Activated B cell treated with CpG ODN at 0.5 μM for 24 hours (primary cell): ENCODE data around the gene BCAS3. TPM values are rescaled to one million over a fixed set of nuclear protein-coding genes. Genes with fewer than 3 reads are reported as not detected.

Source experiments
- ATAC-seq: fragments of 200-7000 bp; cut with Tn5 transposase; one replicate; pipeline ENCODE4 v1.10.0; 2021; ENCODE audit warnings: low read depth, mild to moderate bottlenecking, moderate library complexity
- CTCF ChIA-PET: fragments of 350-600 bp; sonication (Branson Sonifier 250); formaldehyde crosslinking; loops from one replicate; lab custom pipeline; 2021; ENCODE audit warnings: antibody characterized with exemption; lab: Charles Lee
- POLR2A ChIA-PET: fragments of 350-600 bp; sonication (Branson Sonifier 250); formaldehyde crosslinking; loops from one replicate; lab custom pipeline; 2021; ENCODE audit warnings: antibody characterized with exemption; lab: Charles Lee
- DNase-seq: peaks from one replicate; pipeline ENCODE4 v3.0.0; 2022
- H3K27ac Mint-ChIP-seq: one replicate; pipeline ENCODE4 v1.8.0; 2020; ENCODE audit warnings: mixed read lengths
- H3K27me3 Mint-ChIP-seq: one replicate; pipeline ENCODE4 v1.8.0; 2021; ENCODE audit warnings: mixed read lengths
- H3K36me3 Mint-ChIP-seq: one replicate; pipeline ENCODE4 v1.8.0; 2021; ENCODE audit warnings: low read depth, mixed read lengths
- H3K4me1 Mint-ChIP-seq: one replicate; pipeline ENCODE4 v1.8.0; 2021; ENCODE audit warnings: mixed read lengths
- H3K4me3 Mint-ChIP-seq: one replicate; pipeline ENCODE4 v1.8.0; 2020; ENCODE audit warnings: mild to moderate bottlenecking, mixed read lengths
- H3K9me3 Mint-ChIP-seq: one replicate; pipeline ENCODE4 v1.8.0; 2020; ENCODE audit warnings: mixed read lengths
- intact Hi-C: fragments of 100-400 bp; cut with micrococcal nuclease; formaldehyde crosslinking; loops from one replicate; pipeline ENCODE4 v1.15.1; 2024
- total RNA-seq: library from RNA; stranded (reverse); gene quantifications from 2 replicates; pipeline ENCODE4 v1.2.3, GENCODE V29; 2022
- TF ChIP-seq, protein P1 (sequence below): fragments of 200-600 bp; IDR thresholded peaks from one replicate; pipeline ENCODE4 v1.8.0; 2022; ENCODE audit warnings: antibody characterized with exemption, mild to moderate bottlenecking

BCAS3 gene
- total RNA-seq, 1 donor from 2014 or later, result 37.5 TPM

DNA sequence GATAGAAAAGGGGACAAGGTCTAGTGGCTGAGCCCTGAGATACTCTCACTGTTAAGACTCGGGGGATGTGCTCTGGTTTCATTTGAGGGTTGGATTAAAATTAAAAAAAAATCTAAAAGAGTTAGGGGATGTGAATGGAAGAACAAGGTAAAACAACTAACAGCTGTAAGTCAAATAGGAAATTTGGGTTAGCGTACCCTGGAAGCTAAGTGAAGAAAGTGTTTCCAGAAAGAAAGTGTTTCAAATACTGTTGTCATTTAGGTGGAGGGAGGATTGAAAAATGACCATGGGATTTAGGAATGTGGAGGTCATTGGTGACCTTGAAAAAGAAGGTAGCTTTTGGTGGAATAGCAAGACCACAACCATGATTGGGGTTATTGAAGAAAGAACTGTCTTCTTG is 40.0 kb upstream of the BCAS3 start:
- intact Hi-C loops, result loop anchor here (1.0 to 2.0 kb wide), 3 partner anchors 37 to 216 kb away; partner anchors contain the start of gene PPM1D
- H3K36me3 Mint-ChIP-seq, result peaks cover 50% of the 10 kb centered on the region
- ChIA-PET POLR2A (no interaction called here), CTCF (interaction anchor here (1.0 to 2.3 kb wide), 6 partner anchors 9 to 406 kb away, joined by 4 to 6 read pairs (median 4); no protein-coding TSS in a partner anchor)
- H3K27me3 Mint-ChIP-seq, result no peaks in the 10 kb centered on the region
- H3K27ac Mint-ChIP-seq, result no peak overlapping the region
- TF ChIP-seq, protein P1, sequence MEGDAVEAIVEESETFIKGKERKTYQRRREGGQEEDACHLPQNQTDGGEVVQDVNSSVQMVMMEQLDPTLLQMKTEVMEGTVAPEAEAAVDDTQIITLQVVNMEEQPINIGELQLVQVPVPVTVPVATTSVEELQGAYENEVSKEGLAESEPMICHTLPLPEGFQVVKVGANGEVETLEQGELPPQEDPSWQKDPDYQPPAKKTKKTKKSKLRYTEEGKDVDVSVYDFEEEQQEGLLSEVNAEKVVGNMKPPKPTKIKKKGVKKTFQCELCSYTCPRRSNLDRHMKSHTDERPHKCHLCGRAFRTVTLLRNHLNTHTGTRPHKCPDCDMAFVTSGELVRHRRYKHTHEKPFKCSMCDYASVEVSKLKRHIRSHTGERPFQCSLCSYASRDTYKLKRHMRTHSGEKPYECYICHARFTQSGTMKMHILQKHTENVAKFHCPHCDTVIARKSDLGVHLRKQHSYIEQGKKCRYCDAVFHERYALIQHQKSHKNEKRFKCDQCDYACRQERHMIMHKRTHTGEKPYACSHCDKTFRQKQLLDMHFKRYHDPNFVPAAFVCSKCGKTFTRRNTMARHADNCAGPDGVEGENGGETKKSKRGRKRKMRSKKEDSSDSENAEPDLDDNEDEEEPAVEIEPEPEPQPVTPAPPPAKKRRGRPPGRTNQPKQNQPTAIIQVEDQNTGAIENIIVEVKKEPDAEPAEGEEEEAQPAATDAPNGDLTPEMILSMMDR, result no peak
- ATAC-seq (no peak), DNase-seq (no peak)
- peaks cover 7% of the 10 kb centered on the region for H3K4me1 Mint-ChIP-seq
- no peaks in the 10 kb centered on the region for H3K9me3 Mint-ChIP-seq
- H3K4me3 Mint-ChIP-seq, result no peak overlapping the region

DNA sequence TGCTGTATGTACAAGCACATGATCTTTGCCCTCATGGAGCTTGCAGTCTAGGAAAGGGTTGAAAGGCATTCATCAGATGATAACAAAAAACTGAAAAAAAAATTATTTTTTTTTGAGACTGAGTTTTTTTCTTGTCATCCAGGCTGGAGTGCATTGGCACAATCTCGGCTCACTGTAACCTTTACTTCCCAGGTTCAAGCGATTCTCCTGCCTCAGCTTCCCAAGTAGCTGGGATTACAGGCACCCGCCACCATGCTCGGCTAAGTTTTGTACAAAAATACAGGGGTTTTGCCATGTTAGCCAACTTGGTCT is 38.7 kb upstream of the BCAS3 start:
- POLR2A ChIA-PET, result no interaction called here
- TF ChIP-seq, protein P1, result no peak
- DNase-seq (no peak), ATAC-seq (no peak)
- Mint-ChIP-seq H3K36me3 (peaks cover 54% of the 10 kb centered on the region), H3K27me3 (no peaks in the 10 kb centered on the region), H3K4me1 (peaks cover 7% of the 10 kb centered on the region), H3K9me3 (no peaks in the 10 kb centered on the region), H3K27ac (no peak overlapping the region), H3K4me3 (no peak overlapping the region)
- CTCF ChIA-PET, result interaction anchor here (1.1 to 2.3 kb wide), 3 partner anchors 14 to 162 kb away, joined by 3 to 7 read pairs (median 6); no protein-coding TSS in a partner anchor
- intact Hi-C loops, result loop anchor here (2.0 kb wide), 1 partner anchor 70 kb away; no protein-coding TSS in a partner anchor

DNA sequence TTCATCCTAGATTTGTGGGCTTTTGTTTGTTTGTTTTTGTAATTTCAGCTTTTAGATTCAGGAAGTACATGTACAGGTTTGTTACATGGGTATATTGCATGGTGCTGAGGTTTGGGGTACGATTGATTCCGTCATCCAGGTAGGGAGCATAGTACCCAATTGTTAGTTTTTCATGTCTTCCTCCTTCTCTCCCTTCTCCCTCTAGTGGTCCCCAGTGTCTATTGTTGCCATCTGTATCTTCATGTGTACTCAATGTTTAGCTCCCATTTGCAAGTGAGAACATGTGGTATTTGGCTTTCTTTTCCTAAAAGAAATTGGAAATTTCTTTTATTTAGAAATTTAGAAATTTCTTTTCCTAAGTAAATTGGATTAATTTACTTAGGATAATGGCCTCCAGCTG is 37.1 kb upstream of the BCAS3 start:
- ATAC-seq (no peak), DNase-seq (no peak)
- intact Hi-C loops, result no loop called here
- Mint-ChIP-seq H3K27me3 (no peaks in the 10 kb centered on the region), H3K9me3 (no peaks in the 10 kb centered on the region), H3K36me3 (peaks cover 46% of the 10 kb centered on the region), H3K4me1 (peaks cover 7% of the 10 kb centered on the region), H3K4me3 (no peak overlapping the region), H3K27ac (no peak overlapping the region)
- ChIA-PET POLR2A (interaction anchor here (0.6 to 1.0 kb wide), 2 partner anchors 37 to 80 kb away, joined by 3 to 5 read pairs; partner anchors contain the start of gene BCAS3), CTCF (interaction anchor here (0.6 to 2.1 kb wide), 4 partner anchors 13 to 1484 kb away, joined by 3 to 7 read pairs (median 4); no protein-coding TSS in a partner anchor)
- TF ChIP-seq, protein P1, result no peak

DNA sequence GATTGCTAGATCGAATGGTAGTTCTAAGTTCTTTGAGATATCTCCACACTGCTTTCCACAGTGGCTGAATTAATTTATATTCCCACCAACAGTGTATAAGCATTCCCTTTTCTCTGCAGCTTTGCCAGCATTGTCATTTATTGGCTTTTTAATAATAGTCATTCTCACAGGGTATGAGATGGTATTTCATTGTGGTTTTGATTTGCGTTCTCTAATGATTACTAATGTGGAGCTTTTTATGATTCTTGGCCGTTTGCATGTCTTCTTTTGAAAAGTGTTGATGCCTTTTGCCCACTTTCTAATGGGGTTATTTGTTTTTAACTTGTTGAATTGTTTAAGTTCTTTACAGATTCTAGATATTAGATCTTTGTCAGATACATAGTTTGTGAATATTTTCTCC is 36.5 kb upstream of the BCAS3 start:
- Mint-ChIP-seq H3K9me3 (no peaks in the 10 kb centered on the region), H3K4me1 (peaks cover 7% of the 10 kb centered on the region), H3K27me3 (no peaks in the 10 kb centered on the region), H3K36me3 (peaks cover 42% of the 10 kb centered on the region), H3K27ac (no peak overlapping the region), H3K4me3 (no peak overlapping the region)
- ChIA-PET CTCF (interaction anchor here (0.8 kb wide), 1 partner anchor 202 kb away, joined by 3 read pairs; no protein-coding TSS in a partner anchor), POLR2A (interaction anchor here (1.0 kb wide), 1 partner anchor 36 kb away, joined by 5 read pairs; the partner anchor contains the start of gene BCAS3)
- intact Hi-C loops, result no loop called here
- ATAC-seq, result no peak
- TF ChIP-seq, protein P1, result no peak
- DNase-seq, result no peak

DNA sequence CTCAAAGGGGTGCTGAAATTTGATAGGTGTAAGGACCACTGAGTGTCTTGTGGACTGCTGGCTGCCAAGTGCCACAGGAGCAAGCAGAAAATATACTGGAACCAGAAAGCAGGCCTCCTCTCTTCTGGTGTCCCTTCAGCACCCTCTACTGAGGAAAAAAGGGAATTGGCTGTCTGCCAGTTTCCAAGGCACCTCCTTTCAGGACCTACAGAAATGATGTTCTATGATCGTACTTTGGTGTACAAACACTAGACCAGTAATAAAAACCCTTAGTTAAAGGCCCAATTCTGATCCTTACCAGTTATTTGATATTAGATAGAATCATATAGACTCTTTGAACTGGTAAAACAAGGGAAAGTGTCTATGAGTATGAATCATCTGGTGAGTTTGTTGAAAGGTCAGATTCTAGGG is 35.8 kb upstream of the BCAS3 start:
- ATAC-seq, result peak; percentile 52
- H3K27me3 Mint-ChIP-seq, result no peaks in the 10 kb centered on the region
- peaks cover 7% of the 10 kb centered on the region for H3K4me1 Mint-ChIP-seq
- H3K4me3 Mint-ChIP-seq, result no peak overlapping the region
- H3K36me3 Mint-ChIP-seq, result peaks cover 39% of the 10 kb centered on the region
- DNase-seq, result no peak
- H3K27ac Mint-ChIP-seq, result no peak overlapping the region
- ChIA-PET CTCF (no interaction called here), POLR2A (no interaction called here)
- TF ChIP-seq, protein P1, result no peak
- intact Hi-C loops, result no loop called here
- no peaks in the 10 kb centered on the region for H3K9me3 Mint-ChIP-seq
